Erythroblast (primary cell): ENCODE results near the gene CRACR2A.

ENCODE experiments used
- DNase-seq, 2 experiments: peaks; one replicate each; lab custom pipeline; 2025; lab: John Stamatoyannopoulos, UW
- GATA1 ChIP-seq: IDR thresholded peaks from 2 replicates; pipeline ENCODE4 v1.6.1; 2011; ENCODE audit warnings: low read depth, mild to moderate bottlenecking, control low read depth, low read length, moderate library complexity
- POLR2A ChIP-seq: IDR thresholded peaks from 2 replicates; pipeline ENCODE4 v1.6.1; 2011; ENCODE audit warnings: mild to moderate bottlenecking, low read length

The CRACR2A gene

GRCh38 chr12:3747976-3748619, 4.8 kb downstream of the CRACR2A start:
- TF ChIP-seq POLR2A (no peak), GATA1 (no peak)
- DNase-seq: no peak

DNA sequence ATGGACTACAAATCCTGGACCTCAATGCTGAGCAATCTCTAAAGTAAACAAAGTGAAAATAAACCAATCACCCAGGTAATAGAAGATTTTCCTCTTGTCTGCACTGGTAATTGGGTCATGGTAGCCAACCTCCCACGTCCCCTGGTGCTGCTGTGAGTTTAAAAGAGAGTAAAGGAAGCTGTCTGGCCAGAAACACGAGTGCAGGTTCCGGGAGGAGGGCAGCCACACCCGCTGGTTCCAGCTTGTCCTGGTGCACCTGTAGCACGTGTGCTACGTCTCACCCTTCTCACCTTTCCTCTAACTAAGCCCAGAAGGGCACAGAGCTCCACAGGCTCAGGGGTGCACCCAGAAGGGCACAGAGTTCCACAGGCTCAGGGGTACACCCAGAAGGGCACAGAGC, 5.4 kb downstream of the CRACR2A start:
- no peak for TF ChIP-seq POLR2A
- no peak for TF ChIP-seq GATA1
- DNase-seq: no peak

GRCh38 chr12:3746758-3747157, 6.2 kb downstream of the CRACR2A start:
- TF ChIP-seq POLR2A (no peak), GATA1 (no peak)
- no peak for DNase-seq

DNA sequence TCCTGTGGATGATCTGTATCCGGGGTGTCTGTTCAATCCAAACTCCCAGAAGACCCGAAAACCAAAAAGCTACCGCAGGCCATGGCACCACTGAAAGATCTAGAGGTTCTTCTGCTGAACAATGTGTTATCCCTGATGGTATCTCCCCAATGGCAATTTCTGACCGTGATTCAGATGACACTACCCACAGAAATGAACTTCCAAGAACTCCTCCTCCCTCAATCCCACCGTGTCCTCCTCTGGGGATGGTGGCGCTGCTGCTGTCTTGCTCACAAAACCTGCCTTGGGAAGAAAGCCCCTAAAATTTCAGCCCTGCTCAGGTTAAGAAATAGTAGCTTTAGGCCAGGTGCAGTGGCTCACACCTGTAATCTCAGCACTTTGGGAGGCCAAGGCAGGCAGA, 7.8 kb downstream of the CRACR2A start:
- no peak for DNase-seq
- TF ChIP-seq GATA1 (no peak), POLR2A (no peak)

- TF ChIP-seq GATA1: no peak
- TF ChIP-seq POLR2A: no peak
- no peak for DNase-seq
Observed at GRCh38 chr12:3744229-3744901, 8.5 kb downstream of the CRACR2A start.

- no peak for DNase-seq
- TF ChIP-seq POLR2A (no peak), GATA1 (no peak)
Observed at GRCh38 chr12:3743803-3744202, 9.1 kb downstream of the CRACR2A start.

GRCh38 chr12:3741882-3742672, 10.8 kb downstream of the CRACR2A start:
- DNase-seq: no peak
- TF ChIP-seq GATA1: no peak
- TF ChIP-seq POLR2A: no peak

GRCh38 chr12:3740480-3741231, 12.3 kb downstream of the CRACR2A start:
- TF ChIP-seq GATA1 (no peak), POLR2A (no peak)
- no peak for DNase-seq

DNA sequence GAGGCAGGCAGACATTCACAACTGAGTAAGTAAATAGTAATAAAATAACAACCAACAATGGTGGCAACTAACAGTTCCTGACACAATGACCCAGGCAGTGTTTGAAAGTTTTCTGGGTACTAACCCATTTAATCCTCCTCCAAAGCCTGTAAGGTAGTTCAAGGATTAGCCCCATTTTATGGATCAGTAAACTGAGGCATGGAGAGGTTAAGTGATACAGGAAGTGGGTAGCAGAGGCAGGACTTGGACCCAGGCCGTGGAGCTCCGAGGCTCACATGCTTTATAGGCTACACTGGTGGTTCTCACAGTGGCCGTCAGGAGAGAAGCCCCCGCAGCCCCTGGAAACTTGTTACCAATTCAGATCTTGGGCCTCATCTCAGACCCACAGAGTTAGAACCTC, 17.5 kb downstream of the CRACR2A start:
- TF ChIP-seq GATA1: no peak
- no peak for TF ChIP-seq POLR2A
- no peak for DNase-seq

GRCh38 chr12:3732901-3733300, 20.0 kb downstream of the CRACR2A start:
- TF ChIP-seq POLR2A: no peak
- no peak for TF ChIP-seq GATA1
- DNase-seq: no peak

- TF ChIP-seq POLR2A: no peak
- no peak for TF ChIP-seq GATA1
- no peak for DNase-seq
Observed at GRCh38 chr12:3730111-3730510, 22.8 kb downstream of the CRACR2A start.

DNA sequence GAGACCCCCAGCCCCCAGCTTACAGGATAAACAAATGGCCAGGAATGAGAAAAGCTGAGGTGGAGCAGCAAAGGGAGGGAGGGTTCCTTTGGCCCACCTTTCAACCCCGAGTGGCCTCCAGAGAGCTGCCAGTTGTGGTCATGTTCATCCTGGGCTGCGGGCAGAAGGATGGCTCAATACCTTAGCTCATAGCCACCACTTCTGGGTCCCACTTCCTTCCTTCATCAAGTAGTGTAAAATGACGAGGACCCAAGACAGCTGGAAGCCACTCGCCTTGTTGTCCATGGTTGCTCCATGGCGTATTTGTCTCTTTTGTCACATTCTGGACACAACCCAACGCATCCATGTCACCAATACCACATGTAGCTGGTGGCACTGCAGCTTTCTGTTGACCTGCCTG, 24.2 kb downstream of the CRACR2A start:
- TF ChIP-seq GATA1: no peak
- TF ChIP-seq POLR2A: no peak
- DNase-seq: no peak

DNA sequence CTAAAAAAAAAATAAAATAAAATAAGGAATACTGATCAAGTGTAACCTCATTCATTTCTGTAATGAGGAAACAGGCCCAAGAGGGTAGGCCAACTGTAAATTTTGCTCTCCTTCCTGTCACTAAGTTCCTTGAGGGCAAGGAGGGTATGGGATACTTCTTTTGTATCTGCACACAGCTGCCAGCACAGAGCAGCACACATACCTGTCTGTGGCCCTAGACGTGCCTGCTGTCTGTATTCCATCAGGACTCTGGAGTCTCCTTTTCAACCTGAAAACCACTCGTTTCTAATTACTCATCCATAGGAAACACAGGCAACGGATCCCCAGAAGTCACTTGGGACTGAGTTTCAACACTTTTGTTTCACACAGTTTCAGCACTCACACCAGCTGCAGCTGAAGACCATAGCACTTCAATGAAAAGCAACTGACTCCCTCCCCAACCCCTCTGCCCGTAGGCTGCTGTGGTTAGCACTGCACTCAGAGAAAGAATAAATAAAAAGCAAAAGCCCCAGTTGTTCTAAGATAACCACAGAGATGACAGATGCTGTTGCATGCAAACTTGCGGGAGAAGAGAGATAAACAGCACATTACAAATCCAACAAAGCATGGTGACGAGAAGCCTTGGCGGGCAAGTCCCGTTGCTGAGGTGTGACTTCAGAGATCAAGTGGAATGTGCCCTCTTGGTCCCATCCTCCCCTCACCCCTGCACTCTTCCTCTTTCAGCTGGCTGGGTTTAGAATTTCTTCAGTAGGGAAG, 24.9 kb downstream of the CRACR2A start:
- DNase-seq: peak in 1 of 2 experiments; percentile 30
- no peak for TF ChIP-seq POLR2A
- TF ChIP-seq GATA1: no peak
